NCI-H2107 treated with DMSO at 0.1 percent for 48 hours (cell line): ENCODE results near the gene TMEM63C.
"Not testable (repeated sequence)": the region's sequence is repeated elsewhere in the genome, so short reads cannot be mapped to it uniquely, and the experiment has no call there.

Experiments
- DNase-seq: peaks from one replicate; lab custom pipeline; 2025; ENCODE audit not compliant: unreplicated experiment; lab: John Stamatoyannopoulos, UW

Gene TMEM63C

DNA sequence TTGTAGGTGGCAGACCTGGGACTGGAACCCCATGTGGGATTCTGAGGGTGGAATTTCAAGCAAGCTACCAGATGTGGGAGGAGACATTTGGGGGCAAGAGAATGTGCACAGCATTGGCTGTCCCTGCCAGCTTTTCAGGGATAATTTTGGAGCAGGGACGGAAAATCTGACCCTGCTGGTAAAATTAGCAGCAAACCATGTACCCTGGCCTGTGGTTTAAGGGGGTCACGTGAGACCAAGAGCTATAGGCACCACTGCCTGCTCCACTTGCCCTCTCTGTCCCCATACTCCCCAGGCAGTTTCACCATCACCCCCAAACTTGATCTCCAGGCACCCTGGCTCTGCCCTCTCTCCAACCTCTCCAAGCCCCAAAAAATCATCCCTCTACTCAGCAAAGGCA, 26.5 kb upstream of the TMEM63C start:
- no peak for DNase-seq

DNA sequence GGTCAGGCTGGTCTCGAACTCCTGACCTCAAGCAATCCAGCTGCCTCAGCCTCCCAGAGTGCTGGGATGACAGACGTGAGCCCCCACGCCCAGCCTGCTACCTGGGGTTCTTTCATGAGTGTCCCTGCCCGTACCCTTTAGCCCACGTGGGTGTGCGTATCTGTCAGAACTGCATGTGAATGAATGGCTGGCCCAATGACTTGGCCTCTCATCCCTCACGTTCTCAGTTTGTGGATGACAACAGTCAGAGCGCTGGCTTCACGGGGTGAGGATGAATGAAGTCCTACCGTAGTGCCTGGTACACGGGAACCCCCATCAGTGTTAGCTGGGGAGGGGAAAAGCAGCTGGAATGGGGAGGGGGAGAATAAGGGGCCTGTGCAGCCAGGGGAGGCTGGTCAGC, 23.9 kb upstream of the TMEM63C start:
- DNase-seq, result no peak

DNA sequence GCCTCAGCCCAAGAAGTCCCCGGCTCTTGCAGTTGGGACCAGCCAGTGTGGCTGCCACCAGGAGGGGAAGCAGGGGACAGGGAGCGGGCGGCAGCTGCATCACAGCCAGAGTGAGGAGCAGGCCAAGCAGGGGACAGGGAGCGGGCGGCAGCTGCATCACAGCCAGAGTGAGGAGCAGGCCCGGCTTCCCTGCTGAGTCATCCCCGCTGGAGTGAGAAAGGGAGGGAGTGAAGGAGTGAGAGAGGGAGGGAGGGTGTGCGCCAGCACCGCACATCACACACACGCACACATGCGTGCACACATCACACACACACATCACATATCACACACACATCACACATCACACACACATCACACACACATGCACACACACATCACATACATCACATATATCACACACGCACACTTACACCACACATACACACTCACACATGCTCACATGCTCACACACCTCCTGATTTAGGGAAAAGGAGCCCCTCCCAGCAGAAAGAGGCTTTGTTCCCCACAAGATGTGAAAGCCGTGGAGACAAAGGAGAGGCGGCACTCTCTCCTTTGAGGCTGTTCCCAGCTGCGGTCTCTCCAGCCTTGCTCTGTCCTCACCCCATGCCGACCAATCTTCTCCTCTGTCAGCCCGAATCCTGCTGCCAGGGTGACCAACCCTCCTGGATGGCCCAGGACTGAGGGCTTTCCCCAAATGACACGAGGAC, 23.3 kb upstream of the TMEM63C start:
- DNase-seq, result peak; percentile 95

DNA sequence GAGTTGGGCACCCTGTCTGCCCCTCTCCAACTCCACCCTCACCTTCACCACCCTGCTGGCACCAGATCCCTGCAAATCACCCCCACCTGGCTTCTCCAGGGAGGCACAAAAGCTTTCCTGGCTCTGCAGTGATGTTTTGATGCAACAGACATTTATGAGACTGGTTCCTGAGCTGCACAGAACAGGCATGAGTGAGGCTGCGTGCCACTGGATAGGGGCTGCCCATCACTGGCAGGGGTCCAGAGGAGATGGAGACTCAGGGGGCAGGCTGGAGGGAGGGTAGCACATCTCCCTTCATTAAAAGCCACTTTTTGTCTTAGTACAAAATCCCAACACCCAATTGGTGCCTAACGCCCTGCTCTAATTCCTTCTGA, 22.7 kb upstream of the TMEM63C start:
- peak; percentile 81 for DNase-seq

DNA sequence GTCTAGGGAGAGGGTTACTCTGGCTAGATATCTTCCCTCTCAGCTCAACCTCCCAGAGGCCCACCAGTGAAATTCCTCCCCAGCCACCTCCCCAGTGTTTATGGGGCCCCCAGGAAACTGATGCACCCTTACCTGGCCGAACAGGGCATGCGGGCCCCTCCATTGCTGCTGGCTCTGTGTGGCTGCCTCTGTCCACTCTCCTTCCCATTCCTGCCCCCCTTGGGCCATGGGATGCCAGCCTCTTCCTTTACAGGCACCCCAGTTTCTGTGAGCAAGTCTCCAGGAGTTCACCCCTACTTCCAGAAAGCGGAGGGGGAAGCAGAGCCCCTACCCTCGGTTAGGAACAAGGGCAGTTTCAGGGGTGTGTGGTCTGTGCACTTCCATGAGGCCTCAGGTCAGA, 20.6 kb upstream of the TMEM63C start:
- no peak for DNase-seq

DNA sequence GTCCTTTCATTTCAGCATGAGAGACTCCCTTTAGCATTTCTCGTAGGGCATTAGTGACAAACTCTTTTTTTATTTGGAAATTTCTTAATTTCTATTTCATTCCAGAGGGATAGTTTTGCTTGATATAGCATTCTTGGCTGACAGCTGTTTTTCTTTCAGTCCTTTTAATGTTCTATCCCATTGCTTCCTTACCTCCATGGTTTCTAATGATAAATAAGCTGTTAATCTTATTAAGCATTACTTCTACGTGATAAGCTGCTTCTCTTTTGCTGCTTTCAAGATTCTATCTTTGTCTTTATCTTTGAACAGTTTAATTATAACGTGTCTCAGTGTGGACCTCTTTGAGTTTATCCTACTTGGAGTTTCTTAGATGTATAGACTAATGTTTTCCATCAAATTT, 11.6 kb upstream of the TMEM63C start:
- DNase-seq, result no peak

DNA sequence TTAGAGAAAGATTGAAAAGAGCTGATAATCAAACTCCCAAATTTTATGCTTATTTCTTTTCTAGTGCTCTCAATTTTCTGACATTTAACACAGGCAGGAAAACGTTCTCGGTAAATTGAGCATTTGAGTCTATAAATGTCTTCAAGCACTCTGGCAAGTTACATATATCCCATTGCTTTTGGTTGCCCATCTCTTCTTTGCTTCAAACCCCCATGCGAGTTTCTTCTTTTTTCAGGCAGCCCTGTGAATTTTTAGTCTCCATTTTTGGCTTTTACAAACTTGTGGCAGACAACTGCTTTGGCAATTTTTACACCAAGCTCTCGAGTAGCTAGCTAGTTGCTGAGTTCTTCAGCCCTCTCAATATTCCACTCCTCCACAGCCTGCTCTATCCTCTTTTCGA, 8.7 kb upstream of the TMEM63C start:
- DNase-seq, result no peak

DNA sequence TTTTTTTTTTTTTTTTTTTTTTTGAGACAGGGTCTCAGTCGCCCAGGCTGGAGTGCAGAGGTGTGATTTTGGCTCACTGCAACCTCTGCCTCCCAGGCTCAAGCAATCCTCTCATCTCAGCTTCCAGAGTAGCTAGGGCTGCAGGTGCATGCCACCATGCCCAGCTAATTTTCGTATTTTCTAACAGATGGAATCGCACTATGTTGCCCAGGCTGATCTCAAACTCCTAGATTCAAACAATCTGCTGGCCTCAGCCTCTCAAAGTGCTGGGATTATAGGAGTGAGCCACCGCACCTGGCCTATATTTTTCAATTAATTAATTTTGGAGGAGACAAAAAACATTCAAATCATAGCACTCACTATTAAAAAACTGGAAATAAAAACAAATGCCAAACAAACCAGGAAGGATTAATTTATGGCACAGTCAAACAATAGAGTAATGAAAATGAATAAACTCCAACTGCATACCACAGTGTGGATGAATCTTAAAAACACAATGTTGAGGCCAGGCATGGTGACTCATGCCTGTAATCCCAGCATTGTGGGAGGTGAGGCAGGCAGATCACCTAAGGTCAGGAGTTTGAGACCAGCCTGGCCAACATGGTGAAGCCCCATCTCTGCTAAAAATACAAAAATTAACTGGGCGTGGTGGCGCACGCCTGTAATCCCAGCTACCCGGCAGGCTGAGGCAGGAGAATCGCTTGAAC, 7.5 kb upstream of the TMEM63C start:
- not testable (repeated sequence) for DNase-seq

DNA sequence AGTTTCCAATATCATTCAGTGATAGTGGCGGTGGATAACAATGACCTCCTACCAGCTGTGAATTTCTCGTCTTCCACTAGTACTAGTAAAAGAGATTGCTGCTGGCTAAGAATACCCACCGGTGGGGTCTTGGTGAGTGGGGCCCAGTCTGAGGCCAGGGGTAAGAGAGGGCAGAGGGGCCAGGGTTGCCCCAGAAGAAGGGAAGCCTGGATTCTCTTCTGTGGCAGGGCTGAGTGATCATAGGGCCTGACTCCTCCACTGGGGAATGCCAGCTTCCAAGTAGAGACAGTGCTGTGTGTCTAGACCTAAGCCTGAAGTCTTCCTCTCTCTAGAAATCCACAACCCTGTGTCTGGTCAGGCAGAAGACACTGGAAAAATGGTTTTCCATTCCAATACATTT, 5.8 kb upstream of the TMEM63C start:
- no peak for DNase-seq

DNA sequence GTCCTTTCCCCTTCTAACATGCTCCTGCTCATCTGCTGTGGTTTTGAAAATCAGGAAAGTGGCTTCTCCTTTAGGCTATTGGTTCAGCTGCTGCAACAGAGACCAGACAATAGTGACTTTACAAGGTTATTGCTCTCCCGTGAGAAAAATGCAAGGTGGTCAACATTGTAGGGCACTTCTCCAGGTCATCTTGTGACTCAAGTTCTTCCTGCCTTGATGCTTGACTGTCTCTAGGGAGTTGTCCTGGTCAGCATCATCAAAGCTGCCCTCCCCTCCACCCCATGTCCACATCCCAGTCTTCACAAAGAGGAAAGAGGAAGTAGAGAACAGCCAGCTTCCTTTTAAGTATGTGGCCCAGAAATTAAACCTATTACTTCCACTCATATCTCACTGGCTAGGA, 3.9 kb upstream of the TMEM63C start:
- DNase-seq, result no peak

DNA sequence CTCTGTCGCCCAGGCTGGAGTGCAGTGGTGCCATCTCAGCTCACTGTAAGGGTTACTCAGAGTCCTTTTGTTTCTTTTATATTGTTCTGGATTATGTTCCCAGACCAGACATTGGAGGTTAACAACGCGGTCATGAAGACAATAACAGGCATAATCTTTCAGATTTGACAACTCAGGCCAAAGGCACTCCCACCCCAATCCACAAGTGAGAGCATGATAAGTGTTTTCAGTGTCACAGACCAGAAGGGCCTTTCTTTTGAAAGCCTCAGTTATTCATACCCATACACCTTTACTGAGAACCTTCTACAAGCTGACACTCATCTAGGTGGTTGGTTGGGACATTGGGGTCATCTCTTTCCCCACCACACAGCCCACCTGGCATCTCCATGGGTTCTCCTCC, 2.9 kb upstream of the TMEM63C start:
- no peak for DNase-seq

DNA sequence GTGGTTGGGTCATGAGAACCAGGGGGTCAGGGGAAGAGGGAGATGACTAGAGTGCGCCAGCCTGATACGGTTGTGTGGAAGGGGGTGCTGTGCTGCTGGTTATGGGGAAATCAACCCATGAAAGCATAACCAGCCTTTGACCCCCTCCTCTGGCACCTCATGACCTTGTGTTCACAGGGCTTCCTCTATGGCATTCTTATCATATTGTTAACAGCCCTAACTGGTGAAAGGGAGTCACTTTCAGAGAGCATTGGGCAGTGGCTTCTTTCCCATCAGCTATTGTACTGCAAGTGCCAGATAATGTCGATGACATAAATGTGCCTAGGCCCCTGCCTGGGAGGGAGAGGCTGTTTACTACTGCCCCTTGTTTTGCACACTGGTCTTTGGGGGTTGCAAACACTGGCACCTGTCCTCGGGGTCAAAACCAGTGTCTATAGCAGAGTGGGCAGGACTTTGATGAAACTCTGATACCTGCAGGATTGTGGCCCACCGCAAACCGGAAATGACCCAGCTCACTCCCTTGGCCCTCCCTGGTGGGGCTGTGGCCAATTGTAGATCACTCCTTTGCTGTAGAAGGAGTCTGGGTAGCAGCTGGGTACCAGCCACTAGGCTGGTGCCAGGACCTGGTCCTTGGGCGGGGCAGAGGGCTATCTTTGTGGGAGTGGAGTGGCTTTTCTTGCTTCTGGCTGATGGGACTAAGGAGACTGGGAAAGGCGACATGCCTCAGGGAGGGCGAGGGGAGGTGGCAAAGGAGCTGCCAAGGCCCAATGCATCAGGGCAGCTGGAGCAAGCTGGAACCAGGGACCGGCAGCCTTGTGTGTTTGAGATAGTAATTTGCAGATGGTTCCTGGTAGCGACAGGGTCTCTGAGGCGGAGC, 634 bp upstream of the TMEM63C start:
- no peak for DNase-seq

DNA sequence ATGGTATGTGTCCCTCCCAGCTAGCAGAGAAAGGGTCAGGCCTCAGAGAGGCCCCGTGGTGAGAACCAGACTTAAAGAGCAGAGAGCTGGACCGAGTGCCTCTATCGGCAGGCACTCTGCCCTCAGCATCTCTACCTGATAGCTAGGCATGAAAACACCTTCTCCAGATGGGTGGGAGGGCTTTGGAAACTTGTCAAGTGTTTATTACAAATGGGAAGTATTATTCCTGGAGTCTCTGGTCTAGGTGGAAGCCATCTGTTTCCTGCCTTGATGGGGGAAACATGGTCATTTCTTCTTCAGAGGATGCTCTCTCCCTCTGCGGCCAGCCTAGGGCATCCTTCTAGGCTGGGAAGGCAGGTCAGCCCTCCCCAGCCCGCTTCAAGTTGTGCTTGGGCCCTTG, 2.3 kb downstream of the TMEM63C start:
- DNase-seq, result no peak

DNA sequence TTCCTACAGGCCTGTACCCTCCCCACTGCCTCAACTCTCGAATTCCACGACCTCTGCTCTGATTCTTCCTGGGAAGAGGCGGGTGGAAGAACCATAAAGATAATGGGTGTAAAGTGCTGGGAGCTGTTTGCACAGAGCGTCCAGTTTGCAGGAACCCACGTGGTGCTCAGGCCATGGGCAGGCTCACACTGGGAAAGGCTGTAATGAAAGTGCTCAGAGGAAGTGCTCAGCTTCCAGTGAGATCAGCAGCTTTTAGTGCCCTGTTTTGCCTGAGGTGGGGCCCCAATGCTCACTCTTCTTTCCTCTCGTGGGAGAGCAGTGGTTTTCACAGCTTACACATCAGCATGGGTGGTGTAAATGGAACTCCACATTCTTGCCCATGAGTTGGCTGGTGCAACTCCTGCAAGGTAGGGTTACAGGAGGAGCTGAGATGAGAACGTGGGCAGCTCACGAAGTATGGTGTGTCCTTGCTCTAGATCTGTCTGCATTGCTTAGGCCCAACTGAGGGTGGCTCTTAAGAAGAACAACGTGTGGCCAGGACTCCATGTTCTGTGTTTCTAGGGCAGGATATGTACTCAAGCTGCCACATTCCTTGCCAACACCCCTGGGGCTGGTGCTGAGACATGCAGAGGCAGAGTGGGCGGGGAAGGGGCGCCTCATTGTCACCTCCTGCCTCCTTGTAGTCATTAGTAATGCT, 2.9 kb downstream of the TMEM63C start:
- no peak for DNase-seq

DNA sequence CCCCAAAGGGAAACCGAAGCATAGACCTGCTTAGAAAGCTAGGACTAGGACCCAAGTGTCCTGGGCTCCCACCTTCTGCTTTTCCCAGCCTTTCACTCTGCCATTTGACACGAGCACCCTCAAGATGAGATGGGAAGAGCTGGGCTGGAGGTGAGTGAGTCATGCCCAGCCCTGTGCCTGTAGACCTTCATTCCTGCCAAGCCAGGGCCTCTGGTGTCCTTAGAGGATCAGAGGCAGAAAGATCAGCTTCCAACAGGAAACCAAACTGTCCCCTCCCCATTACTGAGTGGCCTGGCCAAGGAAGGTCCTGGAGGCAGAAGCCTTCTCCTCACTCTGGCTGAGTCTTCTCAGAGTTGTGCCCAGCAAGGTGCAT, 3.5 kb downstream of the TMEM63C start:
- DNase-seq, result no peak

DNA sequence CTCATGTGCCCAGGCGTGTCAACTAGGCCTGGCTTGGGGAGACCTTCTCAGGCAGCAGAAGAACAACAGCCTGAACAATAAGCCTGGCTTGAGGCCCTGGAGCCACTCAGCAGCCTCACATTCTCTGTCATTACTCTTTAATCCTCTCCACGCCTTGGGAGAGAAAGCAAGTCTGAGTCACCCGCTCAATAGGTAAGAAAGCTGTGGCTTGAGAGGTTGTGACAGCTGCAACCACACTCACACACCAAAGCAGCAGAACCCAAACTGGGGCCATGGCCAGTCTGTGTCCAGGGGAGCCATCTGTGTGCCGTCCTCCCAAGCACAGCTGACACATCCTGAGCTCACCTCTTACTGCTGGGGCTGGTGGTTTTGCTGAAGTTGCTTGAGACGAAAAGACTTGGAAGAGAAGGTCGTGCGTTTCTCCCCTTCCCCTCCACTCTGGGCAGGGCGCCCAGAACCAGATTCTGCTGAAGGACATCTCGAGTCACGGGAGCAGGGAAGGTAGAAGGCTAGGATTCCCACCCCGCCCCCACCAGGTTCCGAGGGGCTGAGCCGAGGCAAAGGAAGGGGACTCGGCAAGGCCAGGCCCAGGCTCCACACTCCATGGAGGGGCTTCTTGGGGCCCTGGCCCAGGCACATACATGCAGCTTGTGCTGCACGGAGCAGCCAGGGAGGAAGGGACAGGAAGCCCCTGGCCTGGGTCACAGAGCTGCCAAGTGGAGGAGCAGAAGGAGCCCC, 5.5 kb downstream of the TMEM63C start:
- peak; percentile 72 for DNase-seq

DNA sequence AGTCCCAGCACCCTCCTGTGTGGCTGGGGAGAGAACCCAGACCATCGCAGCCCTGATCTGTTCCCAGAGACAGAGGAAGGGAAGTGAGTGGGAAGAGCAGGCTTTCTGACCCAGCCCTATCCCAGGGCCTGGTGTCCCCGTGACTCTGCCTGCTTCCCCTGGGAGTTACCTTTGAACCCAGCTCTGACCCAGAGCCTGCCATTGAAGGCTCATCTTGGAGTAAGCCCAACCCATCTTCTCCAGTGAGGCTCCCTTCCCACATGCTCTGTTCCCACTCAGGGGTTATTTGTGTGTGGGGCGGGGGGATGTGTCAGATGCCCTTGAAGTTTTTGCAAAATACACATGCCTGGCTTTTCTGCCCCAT, 6.0 kb downstream of the TMEM63C start:
- DNase-seq, result no peak

DNA sequence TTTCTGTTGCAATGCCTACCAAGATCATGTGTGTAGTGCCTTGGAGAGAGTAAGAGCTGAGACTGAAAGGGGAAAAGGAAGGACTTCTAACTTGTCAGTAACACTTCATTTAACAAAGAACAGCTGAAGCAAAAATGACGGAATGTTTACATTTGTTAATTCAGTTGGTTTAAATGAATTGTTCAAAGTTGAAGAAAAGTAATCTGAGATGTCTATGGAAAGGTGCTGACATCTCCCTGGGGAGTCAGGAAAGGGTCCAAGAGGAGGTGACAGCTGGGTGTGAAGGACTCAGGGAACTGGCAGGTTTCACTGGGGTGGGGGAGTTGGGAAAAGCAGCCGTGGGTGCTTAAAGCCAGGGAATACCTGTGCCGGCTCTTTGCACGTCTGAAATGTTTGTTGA, 7.9 kb downstream of the TMEM63C start:
- peak; percentile 88 for DNase-seq

DNA sequence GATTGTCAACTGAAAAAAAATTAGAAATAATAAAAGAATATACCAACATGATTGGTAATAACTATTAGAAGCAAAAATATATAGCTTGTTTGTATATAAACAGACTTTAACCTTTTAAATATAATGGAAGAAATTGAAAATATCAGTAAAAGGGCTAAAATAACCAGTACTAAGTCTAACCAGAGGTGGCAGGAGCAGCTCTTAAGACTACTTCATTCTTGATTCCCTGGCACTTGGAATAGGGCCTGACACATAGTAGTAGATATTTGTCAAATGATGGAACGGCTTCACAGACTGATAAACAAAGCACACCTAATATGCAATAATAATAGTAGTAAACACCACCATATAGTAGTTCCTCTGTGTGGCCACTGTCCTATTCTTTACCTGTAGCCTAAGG, 9.4 kb downstream of the TMEM63C start:
- DNase-seq, result no peak

DNA sequence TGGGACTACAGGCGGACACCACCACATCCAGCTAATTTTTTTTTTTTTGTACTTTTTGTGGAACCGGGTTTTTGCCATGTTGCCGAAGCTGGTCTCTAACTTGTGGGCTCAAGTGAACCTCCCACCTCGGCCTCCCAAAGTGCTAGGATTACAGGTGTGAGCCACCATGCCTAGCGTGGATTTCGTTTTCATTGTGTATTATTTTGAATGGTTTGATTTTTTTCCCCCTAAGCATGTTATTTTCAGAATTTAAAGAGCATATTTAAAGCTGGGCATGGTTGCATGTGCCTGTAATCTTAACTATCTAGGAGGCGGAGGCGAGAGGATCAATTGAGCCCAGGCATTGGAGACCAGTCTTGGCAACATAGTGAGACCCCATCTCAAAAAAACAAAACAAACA, 13.1 kb downstream of the TMEM63C start:
- DNase-seq, result no peak

DNA sequence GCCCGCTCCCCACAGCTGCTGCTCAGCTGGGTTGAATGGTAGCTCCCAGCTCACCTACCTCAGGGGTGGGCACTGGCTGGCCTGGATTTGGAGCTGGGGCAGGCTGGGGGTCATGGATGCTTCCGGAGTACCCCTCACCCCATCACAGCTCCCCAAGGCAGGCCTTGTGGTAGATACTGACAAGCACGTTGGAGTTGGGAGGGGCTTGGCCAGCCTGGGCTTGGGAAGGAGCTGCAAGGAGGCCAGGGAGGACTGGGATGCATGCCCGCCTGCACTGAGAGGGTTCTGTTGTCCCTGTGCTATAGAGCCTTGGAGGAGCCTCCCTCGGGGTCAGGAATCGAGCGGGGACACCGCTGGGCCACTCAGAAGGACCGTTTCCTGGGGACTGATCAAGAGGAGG, 14.2 kb downstream of the TMEM63C start:
- no peak for DNase-seq
